MCF 10A (cell line): ENCODE data around the gene GOLT1A. TPM values are rescaled to one million over a fixed set of nuclear protein-coding genes. Genes with fewer than 3 reads are reported as not detected.

Experiments used
- BruUV-seq: library from RNA; stranded (reverse); fragments of 400-500 nt; replicated peaks from 2 replicates; lab custom pipeline; 2021; lab: Mats Ljungman, UMichigan
- CTCF ChIA-PET: fragments of 300-600 bp; sonication (Branson Sonifier 250); formaldehyde crosslinking; extraction: SDS; loops from one replicate; lab custom pipeline; 2021; ENCODE audit warnings: antibody characterized with exemption, inconsistent platforms; lab: Yijun Ruan, JAX
- POLR2A ChIA-PET: fragments of 300-600, 350-650 bp; sonication (Branson Sonifier 250); formaldehyde crosslinking; extraction: SDS; loops from one replicate; lab custom pipeline; 2020; ENCODE audit warnings: antibody characterized with exemption, inconsistent platforms; lab: Yijun Ruan, JAX
- DNase-seq: peaks from one replicate; pipeline ENCODE4 v3.0.0-alpha.2; 2018; ENCODE audit not compliant: unreplicated experiment
- H3K27ac Mint-ChIP-seq: one replicate; pipeline ENCODE4 v1.8.0; 2022; ENCODE audit warnings: mild to moderate bottlenecking, low read depth, mixed read lengths; ENCODE audit not compliant: unreplicated experiment
- H3K27me3 Mint-ChIP-seq: one replicate; pipeline ENCODE4 v1.8.0; 2022; ENCODE audit warnings: mixed read lengths; ENCODE audit not compliant: insufficient read depth, unreplicated experiment
- H3K36me3 Mint-ChIP-seq: one replicate; pipeline ENCODE4 v1.8.0; 2022; ENCODE audit warnings: mild to moderate bottlenecking, moderate library complexity, mixed read lengths; ENCODE audit not compliant: insufficient read depth, unreplicated experiment
- H3K4me1 Mint-ChIP-seq: one replicate; pipeline ENCODE4 v1.8.0; 2022; ENCODE audit warnings: mixed read lengths; ENCODE audit not compliant: insufficient read depth, unreplicated experiment
- H3K4me3 Mint-ChIP-seq: one replicate; pipeline ENCODE4 v1.8.0; 2022; ENCODE audit warnings: mild to moderate bottlenecking, moderate library complexity, mixed read lengths; ENCODE audit not compliant: unreplicated experiment
- H3K9me3 Mint-ChIP-seq: one replicate; pipeline ENCODE4 v1.8.0; 2022; ENCODE audit warnings: mixed read lengths; ENCODE audit not compliant: unreplicated experiment
- intact Hi-C: fragments of 100-400 bp; cut with micrococcal nuclease; formaldehyde crosslinking; loops from 2 replicates; pipeline ENCODE4 v1.14.1; 2022
- total RNA-seq: library from RNA; stranded (reverse); gene quantifications from 2 replicates; pipeline ENCODE4 v1.2.3, GENCODE V29; 2022
- TF ChIP-seq, protein P1 (sequence below): fragments of 200-600 bp; IDR thresholded peaks from one replicate; pipeline ENCODE4 v1.8.0; 2022; ENCODE audit warnings: antibody characterized with exemption, mild to moderate bottlenecking; ENCODE audit not compliant: unreplicated experiment

GOLT1A gene
- total RNA-seq, 1 experiment from 2014 or later: 11.5 TPM

DNA sequence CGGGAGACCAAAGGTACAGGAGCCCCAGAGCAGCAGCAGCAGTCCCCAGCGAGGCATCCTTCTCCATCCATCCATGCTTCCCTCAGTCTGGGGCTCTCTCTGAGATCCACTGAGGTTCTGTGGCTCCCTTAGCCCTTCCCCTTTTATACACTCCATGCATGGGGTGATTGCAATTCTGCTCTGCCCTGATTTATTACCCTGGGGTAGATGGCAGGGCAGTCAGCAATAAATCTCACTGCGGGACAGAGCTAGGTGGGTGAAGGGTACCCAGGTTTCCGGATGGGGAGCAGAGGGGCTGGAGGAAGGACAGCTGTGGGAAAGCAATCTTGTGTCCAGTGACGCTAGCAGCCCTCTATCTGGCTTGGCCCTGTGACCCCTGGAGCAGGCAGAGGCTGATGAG, 47.6 kb downstream of the GOLT1A start, which contains the start of gene REN:
Gene REN, minus strand, starts transcription at position 119 of the 400 bp plus-strand sequence. Its CDS starts 44 bp downstream, at position 75.
- CTCF ChIA-PET: interaction anchor here (0.6 to 18.9 kb wide), 9 partner anchors 9 to 232 kb away, joined by 3 to 505 read pairs (median 30); partner anchors contain the start of gene PLEKHA6
- H3K4me1 Mint-ChIP-seq: peaks cover 6% of the 10 kb centered on the region
- H3K9me3 Mint-ChIP-seq: no peaks in the 10 kb centered on the region
- BruUV-seq: no TSS peak
- no peaks in the 10 kb centered on the region for H3K36me3 Mint-ChIP-seq
- DNase-seq: no peak
- no peak within 1 kb of the TSS for H3K4me3 Mint-ChIP-seq
- H3K27ac Mint-ChIP-seq: no peak within 1 kb of the TSS
- intact Hi-C loops: no loop called here
- no peaks in the 10 kb centered on the region for H3K27me3 Mint-ChIP-seq
- POLR2A ChIA-PET: interaction anchor here (0.9 to 1.7 kb wide), 5 partner anchors 9 to 304 kb away, joined by 3 to 7 read pairs (median 4); partner anchors contain the start of gene SNRPE
- TF ChIP-seq, protein P1, sequence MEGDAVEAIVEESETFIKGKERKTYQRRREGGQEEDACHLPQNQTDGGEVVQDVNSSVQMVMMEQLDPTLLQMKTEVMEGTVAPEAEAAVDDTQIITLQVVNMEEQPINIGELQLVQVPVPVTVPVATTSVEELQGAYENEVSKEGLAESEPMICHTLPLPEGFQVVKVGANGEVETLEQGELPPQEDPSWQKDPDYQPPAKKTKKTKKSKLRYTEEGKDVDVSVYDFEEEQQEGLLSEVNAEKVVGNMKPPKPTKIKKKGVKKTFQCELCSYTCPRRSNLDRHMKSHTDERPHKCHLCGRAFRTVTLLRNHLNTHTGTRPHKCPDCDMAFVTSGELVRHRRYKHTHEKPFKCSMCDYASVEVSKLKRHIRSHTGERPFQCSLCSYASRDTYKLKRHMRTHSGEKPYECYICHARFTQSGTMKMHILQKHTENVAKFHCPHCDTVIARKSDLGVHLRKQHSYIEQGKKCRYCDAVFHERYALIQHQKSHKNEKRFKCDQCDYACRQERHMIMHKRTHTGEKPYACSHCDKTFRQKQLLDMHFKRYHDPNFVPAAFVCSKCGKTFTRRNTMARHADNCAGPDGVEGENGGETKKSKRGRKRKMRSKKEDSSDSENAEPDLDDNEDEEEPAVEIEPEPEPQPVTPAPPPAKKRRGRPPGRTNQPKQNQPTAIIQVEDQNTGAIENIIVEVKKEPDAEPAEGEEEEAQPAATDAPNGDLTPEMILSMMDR: no peak

- DNase-seq: peak; percentile 95
- ChIA-PET POLR2A (interaction anchor here (0.6 to 2.5 kb wide), 15 partner anchors 10 to 1436 kb away, joined by 3 to 12 read pairs (median 3); partner anchors contain the start of genes PIK3C2B and SNRPE), CTCF (interaction anchor here (0.5 to 18.9 kb wide), 92 partner anchors 10 to 921 kb away, joined by 3 to 505 read pairs (median 4); partner anchors contain the start of genes ETNK2, GOLT1A, PIK3C2B and PLEKHA6)
- Mint-ChIP-seq H3K4me3 (no peak overlapping the region), H3K4me1 (peaks cover 6% of the 10 kb centered on the region), H3K27ac (no peak overlapping the region), H3K27me3 (no peaks in the 10 kb centered on the region), H3K9me3 (no peaks in the 10 kb centered on the region), H3K36me3 (no peaks in the 10 kb centered on the region)
- intact Hi-C loops: loop anchor here (1.0 to 5.0 kb wide), 8 partner anchors 33 to 340 kb away; partner anchors contain the start of gene SNRPE
- TF ChIP-seq, protein P1: peak; percentile 100
- no TSS peak for BruUV-seq
Observed at GRCh38 chr1:204162494-204163074, 51.2 kb downstream of the GOLT1A start.

- TF ChIP-seq, protein P1: no peak
- Mint-ChIP-seq H3K36me3 (no peaks in the 10 kb centered on the region), H3K27me3 (no peaks in the 10 kb centered on the region), H3K27ac (no peak overlapping the region), H3K4me1 (peaks cover 6% of the 10 kb centered on the region), H3K9me3 (no peaks in the 10 kb centered on the region), H3K4me3 (no peak overlapping the region)
- no TSS peak for BruUV-seq
- DNase-seq: no peak
- intact Hi-C loops: loop anchor here (1.0 to 5.0 kb wide), 8 partner anchors 33 to 341 kb away; partner anchors contain the start of gene SNRPE
- CTCF ChIA-PET: interaction anchor here (0.5 to 18.9 kb wide), 74 partner anchors 9 to 1556 kb away, joined by 3 to 505 read pairs (median 5); partner anchors contain the start of genes ETNK2, GOLT1A, PIK3C2B and PLEKHA6
- POLR2A ChIA-PET: interaction anchor here (0.5 to 2.5 kb wide), 16 partner anchors 11 to 1437 kb away, joined by 3 to 12 read pairs (median 3); partner anchors contain the start of genes PIK3C2B and SNRPE
Observed at GRCh38 chr1:204161609-204162493, 51.9 kb downstream of the GOLT1A start.
